ENCODE results near the gene SSUH2.
A peak's percentile ranks its signal among the peaks of the same experiment; 100 is the strongest.

The SSUH2 gene

GRCh38 chr3:8595252-8595651 lies 49.3 kb downstream of the SSUH2 start:
- no peaks in the 10 kb centered on the region; the same call in 1 of the 2 replicates for H3K4me1 ChIP-seq (ENCODE audit: control insufficient read depth, insufficient read depth, low read length)
- ChIA-PET POLR2A (no interaction called here), CTCF (interaction anchor here (1.1 kb wide), 1 partner anchor 27 kb away, joined by 6 read pairs; no protein-coding TSS in a partner anchor)
- no peaks in the 10 kb centered on the region for H3K36me3 ChIP-seq (ENCODE audit: control insufficient read depth in 2 of 2, insufficient read depth in 1 of 2, low read length in 2 of 2)
- H3K4me3 ChIP-seq (ENCODE audit: low read depth, low read length) = no peak overlapping the region
- TF ChIP-seq AEBP2 (tag by site-specific recombination; IDR thresholded peaks at IDR 0.05; ENCODE audit: borderline replicate concordance) (no peak), ZNF335 (tag by site-specific recombination; conservative IDR thresholded peaks at IDR 0.05) (no peak)
- H3K27ac ChIP-seq (ENCODE audit: extremely low read depth, low read depth, low read length) = no peak overlapping the region
- H3K9me3 ChIP-seq (ENCODE audit: control insufficient read depth, insufficient read depth, low read depth, low read length) = no peaks in the 10 kb centered on the region

GRCh38 chr3:8593021-8593827 lies 51.4 kb downstream of the SSUH2 start:
- ChIA-PET CTCF (interaction anchor here (1.1 kb wide), 1 partner anchor 29 kb away, joined by 3 read pairs; no protein-coding TSS in a partner anchor), POLR2A (no interaction called here)
- TF ChIP-seq REST (tag by site-specific recombination; IDR thresholded peaks at IDR 0.05) (no peak), BCL11A (tag by site-specific recombination; IDR thresholded peaks at IDR 0.05; ENCODE audit: low read depth) (no peak), SCRT2 (tag by site-specific recombination; IDR thresholded peaks at IDR 0.05) (peak; percentile 89), ZNF146 (tag by site-specific recombination; IDR thresholded peaks at IDR 0.05) (no peak), PRDM6 (tag by site-specific recombination; IDR thresholded peaks at IDR 0.05) (no peak), REPIN1 (tag by site-specific recombination; IDR thresholded peaks at IDR 0.05; ENCODE audit: low read depth) (no peak), SCRT1 (tag by site-specific recombination; IDR thresholded peaks at IDR 0.05; ENCODE audit: borderline replicate concordance) (peak; percentile 81; the same call in 1 of the 2 replicates), ZNF623 (tag by site-specific recombination; IDR thresholded peaks at IDR 0.05) (no peak), GFI1B (tag by site-specific recombination; IDR thresholded peaks at IDR 0.05) (no peak), ZNF555 (tag by site-specific recombination; conservative IDR thresholded peaks at IDR 0.05) (no peak)
- no peak overlapping the region for H3K4me3 ChIP-seq (ENCODE audit: low read depth, low read length)
- H3K9me3 ChIP-seq (ENCODE audit: control insufficient read depth, insufficient read depth, low read depth, low read length) = no peaks in the 10 kb centered on the region
- no peaks in the 10 kb centered on the region; the same call in 1 of the 2 replicates for H3K4me1 ChIP-seq (ENCODE audit: control insufficient read depth, insufficient read depth, low read length)
- H3K36me3 ChIP-seq (ENCODE audit: control insufficient read depth in 2 of 2, insufficient read depth in 1 of 2, low read length in 2 of 2) = no peaks in the 10 kb centered on the region
- H3K27ac ChIP-seq (ENCODE audit: extremely low read depth, low read depth, low read length) = no peak overlapping the region

- H3K27ac ChIP-seq (ENCODE audit: extremely low read depth, low read depth, low read length) = no peak overlapping the region
- H3K4me1 ChIP-seq (ENCODE audit: control insufficient read depth, insufficient read depth, low read length) = no peaks in the 10 kb centered on the region; the same call in 1 of the 2 replicates
- H3K4me3 ChIP-seq (ENCODE audit: low read depth, low read length) = no peak overlapping the region
- H3K9me3 ChIP-seq (ENCODE audit: control insufficient read depth, insufficient read depth, low read depth, low read length) = no peaks in the 10 kb centered on the region
- ChIA-PET CTCF (no interaction called here), POLR2A (no interaction called here)
- no peaks in the 10 kb centered on the region for H3K36me3 ChIP-seq (ENCODE audit: control insufficient read depth in 2 of 2, insufficient read depth in 1 of 2, low read length in 2 of 2)
- TF ChIP-seq ZNF664 (tag by site-specific recombination; IDR thresholded peaks at IDR 0.05) = no peak
- TF ChIP-seq ZNF692 (tag by site-specific recombination; IDR thresholded peaks at IDR 0.05) = no peak
Observed at GRCh38 chr3:8589880-8590556, 54.6 kb downstream of the SSUH2 start.

All from HEK293 (cell line).